ENCODE measurements around the gene PCNX1. TPM values are rescaled to one million over a fixed set of nuclear protein-coding genes. Genes with fewer than 3 reads are reported as not detected.

Gene PCNX1
- total and polyA plus RNA-seq, 2 experiments from 2014 or later, result 6.9 to 33.5 TPM

- Histone ChIP-seq H3F3A (ENCODE audit: insufficient read depth) (peaks cover 15% of the 10 kb centered on the region; the same call in 1 of the 2 replicates), H3K27me3 (replicated peaks; ENCODE audit: insufficient read depth) (no peaks in the 10 kb centered on the region), H3K9me2 (ENCODE audit: insufficient read depth) (no peaks in the 10 kb centered on the region), H3K9ac (no peak overlapping the region), H3K27ac (no peak overlapping the region), H3K4me3 (no peak overlapping the region), H3K79me2 (ENCODE audit: insufficient read depth) (peaks cover 29% of the 10 kb centered on the region), H3K9me3 (ENCODE audit: low read depth) (no peaks in the 10 kb centered on the region), H3K36me3 (ENCODE audit: low read depth) (peaks cover 47% of the 10 kb centered on the region), H4K20me1 (ENCODE audit: insufficient read depth) (no peaks in the 10 kb centered on the region), H3K4me2 (ENCODE audit: unreplicated experiment) (no peak overlapping the region), H2AFZ (no peak overlapping the region), H3K4me1 (ENCODE audit: insufficient read depth) (peaks cover 6% of the 10 kb centered on the region)
- 88 to 90% methylated on average over 1 of the region's 1 CpG for WGBS, 2 experiments (ENCODE audit: low coverage in 1 of 2, low lambda C conversion rate in 2 of 2, missing lambda C conversion rate in 2 of 2)
- no peak for TF ChIP-seq EZH2 (IDR thresholded peaks at IDR 0.05; ENCODE audit: insufficient read depth, poor library complexity, severe bottlenecking)
- no peak for TF ChIP-seq EZH2phosphoT487 (IDR thresholded peaks at IDR 0.05; ENCODE audit: insufficient read depth, low read depth)
- in situ Hi-C loops (cut with MboI), result no loop called here
- peak; percentile 31 for DNase-seq
These were observed 162.9 kb downstream of the PCNX1 start for GRCh38 chr14:71070169-71070568.

- no peaks in the 10 kb centered on the region for H3K9me2 ChIP-seq (ENCODE audit: insufficient read depth)
- H3K79me2 ChIP-seq (ENCODE audit: insufficient read depth), result peaks cover 26% of the 10 kb centered on the region
- DNase-seq, result no peak
- H3K27me3 ChIP-seq (replicated peaks; ENCODE audit: insufficient read depth), result no peaks in the 10 kb centered on the region
- no peak overlapping the region for H2AFZ ChIP-seq
- peaks cover 6% of the 10 kb centered on the region for H3K4me1 ChIP-seq (ENCODE audit: insufficient read depth)
- H3K27ac ChIP-seq, result no peak overlapping the region
- no peaks in the 10 kb centered on the region for H3K9me3 ChIP-seq (ENCODE audit: low read depth)
- TF ChIP-seq EZH2phosphoT487 (IDR thresholded peaks at IDR 0.05; ENCODE audit: insufficient read depth, low read depth) (no peak), EZH2 (IDR thresholded peaks at IDR 0.05; ENCODE audit: insufficient read depth, poor library complexity, severe bottlenecking) (no peak)
- 100% methylated on average over 1 of the region's 1 CpG for WGBS, 2 experiments (ENCODE audit: low coverage in 1 of 2, low lambda C conversion rate in 2 of 2, missing lambda C conversion rate in 2 of 2)
- no peak overlapping the region for H3K4me2 ChIP-seq (ENCODE audit: unreplicated experiment)
- H3K4me3 ChIP-seq, result no peak overlapping the region
- H3K36me3 ChIP-seq (ENCODE audit: low read depth), result peaks cover 48% of the 10 kb centered on the region
- in situ Hi-C loops (cut with MboI), result no loop called here
- no peaks in the 10 kb centered on the region for H4K20me1 ChIP-seq (ENCODE audit: insufficient read depth)
- no peak overlapping the region for H3K9ac ChIP-seq
- peaks cover 15% of the 10 kb centered on the region; the same call in 1 of the 2 replicates for H3F3A ChIP-seq (ENCODE audit: insufficient read depth)
These were observed 163.8 kb downstream of the PCNX1 start for GRCh38 chr14:71071042-71071441.

DNA sequence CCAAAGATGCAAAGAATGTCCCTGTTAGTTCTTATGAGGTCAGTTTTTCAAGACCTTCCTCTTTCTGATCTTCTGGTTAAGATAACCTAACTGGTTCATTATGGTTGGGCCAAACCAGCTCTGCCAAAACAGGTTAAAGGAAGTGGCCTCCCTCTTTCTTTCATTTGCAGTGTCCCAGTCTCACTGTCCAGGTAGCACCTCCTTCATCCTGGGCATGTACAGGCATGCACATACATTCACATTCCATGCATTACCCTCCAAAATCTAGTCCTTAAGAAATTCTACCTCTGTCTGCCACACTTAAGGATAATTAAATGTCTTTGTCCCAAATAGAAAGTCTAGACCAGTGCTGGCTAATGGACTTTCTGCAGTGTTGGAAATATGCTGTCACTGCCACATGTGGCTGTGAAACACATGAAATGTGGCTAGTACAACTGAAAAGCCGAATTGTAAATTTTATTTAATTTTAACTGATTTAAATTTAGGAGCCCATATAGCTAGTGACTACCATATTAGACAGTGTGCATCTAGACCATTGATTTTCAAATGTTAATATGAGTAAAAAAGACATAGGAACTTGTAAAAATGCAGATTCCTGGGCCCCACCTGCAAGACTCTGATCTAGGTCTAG is 169.3 kb downstream of the PCNX1 start:
- Histone ChIP-seq H3K27ac (no peak overlapping the region), H2AFZ (no peak overlapping the region), H3K4me1 (ENCODE audit: insufficient read depth) (no peaks in the 10 kb centered on the region), H3K27me3 (replicated peaks; ENCODE audit: insufficient read depth) (no peaks in the 10 kb centered on the region), H3K79me2 (ENCODE audit: insufficient read depth) (peaks cover 22% of the 10 kb centered on the region), H4K20me1 (ENCODE audit: insufficient read depth) (no peaks in the 10 kb centered on the region; the same call in 1 of the 2 replicates), H3K4me2 (ENCODE audit: unreplicated experiment) (no peak overlapping the region), H3F3A (ENCODE audit: insufficient read depth) (0 out of 2 replicates have a peak, but pooled peaks cover 8% of the 10 kb centered on the region), H3K4me3 (no peak overlapping the region), H3K9me2 (ENCODE audit: insufficient read depth) (no peaks in the 10 kb centered on the region), H3K9me3 (ENCODE audit: low read depth) (no peaks in the 10 kb centered on the region), H3K36me3 (ENCODE audit: low read depth) (peaks cover 76% of the 10 kb centered on the region), H3K9ac (no peak overlapping the region)
- DNase-seq, result no peak
- no peak for TF ChIP-seq EZH2phosphoT487 (IDR thresholded peaks at IDR 0.05; ENCODE audit: insufficient read depth, low read depth)
- TF ChIP-seq EZH2 (IDR thresholded peaks at IDR 0.05; ENCODE audit: insufficient read depth, poor library complexity, severe bottlenecking), result no peak
- 96 to 100% methylated on average over 1 of the region's 1 CpG for WGBS, 2 experiments (ENCODE audit: low coverage in 1 of 2, low lambda C conversion rate in 2 of 2, missing lambda C conversion rate in 2 of 2)
- in situ Hi-C loops (cut with MboI), result no loop called here

GRCh38 chr14:71078500-71078899 is 171.2 kb downstream of the PCNX1 start:
- Histone ChIP-seq H3K9me2 (ENCODE audit: insufficient read depth) (no peaks in the 10 kb centered on the region), H3K4me3 (no peak overlapping the region), H2AFZ (no peak overlapping the region), H3K27ac (no peak overlapping the region), H3K4me2 (ENCODE audit: unreplicated experiment) (no peak overlapping the region), H3K27me3 (replicated peaks; ENCODE audit: insufficient read depth) (no peaks in the 10 kb centered on the region), H3K9me3 (ENCODE audit: low read depth) (no peaks in the 10 kb centered on the region), H3K79me2 (ENCODE audit: insufficient read depth) (peaks cover 40% of the 10 kb centered on the region), H3F3A (ENCODE audit: insufficient read depth) (0 out of 2 replicates have a peak, but pooled peaks cover 8% of the 10 kb centered on the region), H3K36me3 (ENCODE audit: low read depth) (peaks cover 57% of the 10 kb centered on the region), H3K4me1 (ENCODE audit: insufficient read depth) (no peaks in the 10 kb centered on the region), H3K9ac (no peak overlapping the region), H4K20me1 (ENCODE audit: insufficient read depth) (no peaks in the 10 kb centered on the region; the same call in 1 of the 2 replicates)
- DNase-seq, result peak; percentile 25
- TF ChIP-seq EZH2phosphoT487 (IDR thresholded peaks at IDR 0.05; ENCODE audit: insufficient read depth, low read depth) (no peak), EZH2 (IDR thresholded peaks at IDR 0.05; ENCODE audit: insufficient read depth, poor library complexity, severe bottlenecking) (no peak)
- in situ Hi-C loops (cut with MboI), result no loop called here
- WGBS, 2 experiments (ENCODE audit: low coverage in 1 of 2, low lambda C conversion rate in 2 of 2, missing lambda C conversion rate in 2 of 2), result 98% methylated on average over 2 of the region's 2 CpGs

Measured in GM23248 (cell line).